ENCODE data around the gene NDUFA9.

NDUFA9 gene

DNA sequence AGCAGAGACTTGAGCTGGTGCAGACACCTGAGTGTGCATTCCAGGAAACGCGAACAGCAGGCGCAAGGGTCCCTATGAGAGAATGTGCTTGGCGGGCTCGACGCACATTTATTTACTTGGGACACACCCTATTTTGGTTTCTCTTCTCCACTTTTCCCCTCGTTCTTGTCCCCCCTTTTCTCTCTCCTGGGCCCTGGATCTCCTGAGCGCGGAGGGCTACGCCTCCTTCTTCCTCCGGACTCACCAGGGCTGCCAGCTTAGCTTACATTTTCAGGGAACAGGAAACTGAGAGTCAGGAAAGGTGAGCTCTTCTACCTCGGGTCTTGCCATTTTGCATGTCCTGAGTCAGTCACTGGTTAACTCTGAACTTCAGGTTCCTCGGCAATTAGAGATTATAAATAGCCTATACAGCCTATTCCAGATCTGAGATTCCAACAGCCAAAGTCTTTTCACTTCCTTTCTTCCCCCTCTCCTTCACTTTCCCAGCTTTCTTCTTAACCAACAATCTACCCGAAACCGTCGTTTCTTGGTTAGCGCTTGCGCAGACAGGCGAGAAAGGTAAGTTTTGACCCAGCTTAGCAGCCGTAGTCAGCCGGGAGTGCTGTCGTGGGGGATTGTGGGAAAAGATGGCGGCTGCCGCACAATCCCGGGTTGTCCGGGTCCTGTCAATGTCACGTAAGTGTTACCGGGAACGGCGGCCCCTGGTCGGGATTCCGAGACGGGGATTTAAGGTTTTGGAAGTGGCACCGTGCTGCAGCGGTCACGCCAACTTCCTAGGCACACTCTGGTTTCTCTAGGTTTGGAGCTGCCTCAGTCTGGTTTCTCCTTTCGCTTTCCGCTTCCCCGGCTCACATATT lies at the start of gene NDUFA9, which contains the start of gene AKAP3:
Gene NDUFA9 (plus strand): TSS at position 614 of the 857 bp plus-strand sequence. CDS start 13 bp downstream, at position 627.
Gene AKAP3 (minus strand): TSS at position 551 of the 857 bp plus-strand sequence. CDS start 10,855 bp downstream, outside the sequence.
- no peak for TF ChIP-seq GATA3 (IDR thresholded peaks at IDR 0.05; ENCODE audit: low read depth, low read length)
- no peak for TF ChIP-seq GATA2 (IDR thresholded peaks at IDR 0.05; ENCODE audit: low read depth, low read length)

DNA sequence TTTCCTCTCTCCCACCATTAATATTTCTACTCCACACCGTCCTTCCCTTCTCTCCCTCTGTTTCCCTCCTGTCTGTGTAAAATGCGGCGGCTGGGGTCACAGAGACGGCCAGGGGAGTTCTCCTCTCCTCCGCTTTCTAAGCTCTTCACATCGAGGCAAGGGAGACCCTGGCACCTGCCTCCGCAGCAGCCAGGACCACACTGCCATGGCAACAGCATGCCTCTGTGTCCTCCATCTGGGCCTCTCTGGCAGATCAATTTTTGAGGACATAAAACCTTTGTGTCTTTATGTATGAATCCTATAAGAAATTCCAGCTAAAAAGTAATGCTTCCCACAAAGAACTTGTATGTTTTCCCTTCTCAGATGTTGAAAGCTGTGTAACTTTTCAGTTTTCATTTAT lies 45.5 kb upstream of the NDUFA9 start:
- TF ChIP-seq GATA3 (IDR thresholded peaks at IDR 0.05; ENCODE audit: low read depth, low read length), result no peak

DNA sequence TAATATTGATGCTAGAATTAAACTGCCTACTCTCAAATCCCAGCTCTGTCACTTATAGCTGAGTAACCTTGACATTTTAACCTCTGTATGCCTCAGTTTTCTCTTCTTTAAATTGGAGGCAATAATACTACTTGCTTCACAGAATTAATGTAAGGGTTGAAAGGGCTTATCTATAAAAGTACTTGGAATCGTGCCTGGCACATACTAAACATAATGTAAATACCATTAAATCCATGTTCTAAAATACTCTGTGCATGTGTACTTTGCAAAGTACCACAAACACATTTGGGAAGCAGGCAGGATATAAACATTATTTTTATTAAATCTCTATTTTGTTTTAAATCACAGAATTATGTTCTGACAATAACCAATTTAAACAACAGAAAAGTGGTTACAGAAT lies 45.0 kb upstream of the NDUFA9 start:
- TF ChIP-seq GATA3 (IDR thresholded peaks at IDR 0.05; ENCODE audit: low read depth, low read length), result no peak
- TF ChIP-seq GATA2 (IDR thresholded peaks at IDR 0.05; ENCODE audit: low read depth, low read length), result no peak

DNA sequence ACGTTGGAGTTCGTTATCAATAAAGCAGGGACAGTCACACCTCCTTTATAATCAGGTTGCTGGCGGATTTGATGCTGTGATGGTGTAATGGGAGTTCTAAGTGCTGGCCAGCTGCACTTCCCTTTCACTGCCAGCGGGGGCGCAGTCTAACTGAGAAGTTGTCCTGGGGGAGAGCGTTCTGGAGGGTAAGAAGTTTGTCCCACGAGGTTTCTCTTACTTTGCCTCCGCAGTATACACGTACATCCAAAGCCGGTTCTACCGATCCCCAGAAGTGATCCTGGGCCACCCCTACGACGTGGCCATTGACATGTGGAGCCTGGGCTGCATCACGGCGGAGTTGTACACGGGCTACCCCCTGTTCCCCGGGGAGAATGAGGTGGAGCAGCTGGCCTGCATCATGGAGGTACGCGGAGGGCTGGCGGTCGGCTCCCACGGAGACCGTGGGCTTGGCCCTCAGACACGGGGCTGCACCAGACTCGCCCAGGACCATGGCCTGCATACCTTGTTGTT lies 44.2 kb upstream of the NDUFA9 start:
- TF ChIP-seq GATA2 (IDR thresholded peaks at IDR 0.05; ENCODE audit: low read depth, low read length), result no peak
- TF ChIP-seq GATA3 (IDR thresholded peaks at IDR 0.05; ENCODE audit: low read depth, low read length), result no peak

DNA sequence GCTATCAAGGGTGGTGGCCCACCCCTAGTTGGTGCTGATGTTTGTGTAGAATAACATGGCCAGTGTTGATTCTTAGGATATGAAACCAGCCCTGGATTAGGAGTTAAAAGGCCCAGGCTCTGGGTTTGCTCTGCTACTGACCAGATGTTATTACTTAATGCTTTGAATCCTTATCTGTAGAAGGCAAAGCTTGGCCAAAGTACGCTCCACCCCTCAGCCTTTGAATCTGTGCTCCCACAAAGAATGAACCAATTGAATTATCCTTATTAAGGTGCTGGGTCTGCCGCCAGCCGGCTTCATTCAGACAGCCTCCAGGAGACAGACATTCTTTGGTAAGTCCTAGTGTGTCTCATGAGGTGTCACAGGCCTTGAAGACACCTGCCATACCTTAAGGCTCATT lies 41.9 kb upstream of the NDUFA9 start:
- TF ChIP-seq GATA2 (IDR thresholded peaks at IDR 0.05; ENCODE audit: low read depth, low read length) (no peak), GATA3 (IDR thresholded peaks at IDR 0.05; ENCODE audit: low read depth, low read length) (no peak)

DNA sequence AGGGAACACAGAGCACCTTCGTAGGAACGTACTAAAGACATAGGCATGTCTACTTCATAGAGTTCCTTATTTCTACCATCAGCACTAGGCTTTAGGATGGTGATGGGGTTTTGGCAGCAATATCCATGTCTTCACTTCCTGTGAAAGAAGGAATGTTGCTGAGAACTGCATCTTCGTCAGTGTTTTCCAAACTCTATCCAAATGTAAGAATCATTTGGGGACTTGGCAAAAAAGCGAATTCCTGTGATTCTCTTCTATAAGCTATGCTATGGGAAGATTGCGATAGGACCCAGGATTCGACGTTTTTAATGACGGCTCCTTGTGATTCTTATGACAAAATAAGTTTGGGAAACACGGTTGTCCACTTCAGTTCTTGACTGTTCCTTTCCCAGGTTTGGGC lies 39.8 kb upstream of the NDUFA9 start:
- TF ChIP-seq GATA3 (IDR thresholded peaks at IDR 0.05; ENCODE audit: low read depth, low read length) (no peak), GATA2 (IDR thresholded peaks at IDR 0.05; ENCODE audit: low read depth, low read length) (no peak)

DNA sequence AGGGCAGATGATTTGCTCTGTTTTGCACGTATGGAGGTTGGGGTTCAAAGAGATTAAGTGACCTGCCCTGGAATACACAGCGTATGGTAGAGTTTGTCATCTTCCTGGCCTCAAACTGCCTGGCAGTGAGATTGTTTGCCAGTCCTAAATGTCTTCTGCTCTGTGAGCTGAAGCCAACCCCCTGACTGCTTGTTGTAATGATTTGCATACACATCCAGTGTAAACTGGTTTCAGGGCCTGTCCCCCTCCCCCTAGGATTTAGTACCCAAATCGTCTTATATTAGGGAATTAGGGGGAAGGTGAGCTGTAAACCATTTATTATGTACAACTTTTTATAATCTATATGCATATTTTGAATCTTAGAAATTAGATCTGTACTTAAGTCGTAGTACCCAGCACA lies 38.4 kb upstream of the NDUFA9 start:
- no peak for TF ChIP-seq GATA2 (IDR thresholded peaks at IDR 0.05; ENCODE audit: low read depth, low read length)
- no peak for TF ChIP-seq GATA3 (IDR thresholded peaks at IDR 0.05; ENCODE audit: low read depth, low read length)

DNA sequence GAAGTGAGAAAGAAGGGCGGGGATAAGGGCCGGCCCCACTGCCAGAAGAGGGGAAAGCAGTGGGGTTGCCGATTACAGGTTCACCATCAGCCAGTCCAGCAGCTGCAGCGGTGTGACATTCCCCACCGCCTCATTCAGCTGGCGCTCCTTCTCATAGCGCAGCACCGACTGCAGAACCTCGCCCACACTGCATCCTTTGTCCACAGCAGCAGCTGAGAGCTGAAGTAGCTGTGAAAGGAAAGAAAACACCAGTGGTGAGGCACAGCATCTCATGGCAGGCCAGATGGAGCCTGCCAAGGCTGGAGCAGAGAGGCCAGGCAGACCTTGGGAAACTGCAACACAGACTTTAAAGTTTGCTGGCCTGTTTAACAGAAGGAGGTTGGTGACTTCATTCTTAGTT lies 33.2 kb upstream of the NDUFA9 start:
- TF ChIP-seq GATA3 (IDR thresholded peaks at IDR 0.05; ENCODE audit: low read depth, low read length), result no peak
- TF ChIP-seq GATA2 (IDR thresholded peaks at IDR 0.05; ENCODE audit: low read depth, low read length), result no peak

DNA sequence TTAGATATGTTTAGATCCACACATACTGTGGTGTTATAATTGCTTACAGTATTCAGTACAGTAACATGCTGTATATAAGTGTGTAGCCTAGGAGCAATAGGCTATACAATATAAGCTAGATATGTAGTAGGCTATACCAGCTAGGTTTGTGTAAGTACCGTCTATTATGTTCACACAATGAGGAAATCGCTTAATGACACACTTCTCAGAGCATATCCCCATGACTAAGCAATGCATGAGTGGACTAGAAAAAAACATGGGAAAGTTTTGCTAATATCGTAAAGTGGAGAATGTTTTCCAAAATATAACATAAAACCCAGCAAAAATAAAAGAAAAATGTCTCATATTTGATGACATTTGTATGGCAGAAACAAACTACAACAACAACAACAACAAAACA lies 27.4 kb upstream of the NDUFA9 start:
- TF ChIP-seq GATA3 (IDR thresholded peaks at IDR 0.05; ENCODE audit: low read depth, low read length), result no peak
- no peak for TF ChIP-seq GATA2 (IDR thresholded peaks at IDR 0.05; ENCODE audit: low read depth, low read length)

DNA sequence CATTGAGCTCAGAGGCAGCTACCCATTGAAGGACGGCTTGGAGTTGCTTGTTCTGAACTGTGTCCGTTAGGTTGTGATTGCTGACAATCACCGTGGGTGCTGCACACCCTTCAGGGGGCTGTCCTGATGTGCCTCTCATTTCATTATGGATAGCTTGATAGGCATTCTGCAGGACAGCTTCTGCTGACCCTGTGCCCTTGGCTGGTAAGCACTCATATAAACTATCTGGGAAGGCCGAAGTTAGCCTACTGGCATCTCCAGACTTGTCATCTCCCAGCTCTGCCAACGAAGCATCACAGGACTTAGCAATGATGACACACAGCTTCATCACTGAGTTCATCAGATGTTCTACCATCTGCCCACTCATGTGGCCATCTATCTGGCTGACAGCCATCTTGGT lies 22.4 kb upstream of the NDUFA9 start:
- TF ChIP-seq GATA3 (IDR thresholded peaks at IDR 0.05; ENCODE audit: low read depth, low read length) (no peak), GATA2 (IDR thresholded peaks at IDR 0.05; ENCODE audit: low read depth, low read length) (no peak)

DNA sequence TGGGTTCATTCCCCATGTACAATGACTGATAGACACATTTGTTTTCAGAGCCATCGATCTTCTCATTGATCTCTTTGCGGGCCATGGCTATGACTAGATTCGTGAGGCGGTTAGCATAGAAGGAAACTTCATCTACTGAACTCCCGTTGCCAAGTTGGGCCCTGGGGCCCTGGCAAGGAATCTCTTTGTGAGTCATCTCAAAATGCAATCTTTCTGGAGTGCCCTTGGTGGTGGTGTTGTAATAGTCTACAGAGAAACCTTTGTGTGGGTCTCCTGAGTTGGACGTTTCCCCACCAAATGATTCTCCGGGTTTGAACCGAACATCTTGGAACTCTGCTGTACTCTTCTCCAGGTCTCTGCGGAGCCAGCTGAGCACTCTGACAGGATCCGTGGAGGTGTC lies 20.5 kb upstream of the NDUFA9 start:
- TF ChIP-seq GATA3 (IDR thresholded peaks at IDR 0.05; ENCODE audit: low read depth, low read length) (no peak), GATA2 (IDR thresholded peaks at IDR 0.05; ENCODE audit: low read depth, low read length) (no peak)

DNA sequence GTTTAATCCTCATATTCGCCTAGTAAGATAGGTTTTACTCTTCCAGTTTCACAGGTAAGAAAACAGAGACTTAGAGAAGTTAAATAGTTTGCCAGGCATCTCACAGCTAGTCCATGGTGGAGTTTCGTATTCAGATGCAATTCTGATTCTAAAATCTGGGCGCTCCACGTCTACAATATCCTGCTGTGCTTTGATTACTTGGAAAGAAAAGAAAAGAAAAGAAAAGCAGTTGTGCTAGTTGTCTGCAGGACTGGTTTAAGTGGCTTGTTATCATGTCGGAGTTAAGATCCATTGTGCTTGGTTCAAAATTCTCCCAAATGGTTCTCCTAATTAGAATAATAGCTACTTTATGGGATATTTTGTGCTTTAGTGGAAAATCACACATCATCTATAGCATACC lies 18.7 kb upstream of the NDUFA9 start:
- TF ChIP-seq GATA2 (IDR thresholded peaks at IDR 0.05; ENCODE audit: low read depth, low read length) (no peak), GATA3 (IDR thresholded peaks at IDR 0.05; ENCODE audit: low read depth, low read length) (no peak)

DNA sequence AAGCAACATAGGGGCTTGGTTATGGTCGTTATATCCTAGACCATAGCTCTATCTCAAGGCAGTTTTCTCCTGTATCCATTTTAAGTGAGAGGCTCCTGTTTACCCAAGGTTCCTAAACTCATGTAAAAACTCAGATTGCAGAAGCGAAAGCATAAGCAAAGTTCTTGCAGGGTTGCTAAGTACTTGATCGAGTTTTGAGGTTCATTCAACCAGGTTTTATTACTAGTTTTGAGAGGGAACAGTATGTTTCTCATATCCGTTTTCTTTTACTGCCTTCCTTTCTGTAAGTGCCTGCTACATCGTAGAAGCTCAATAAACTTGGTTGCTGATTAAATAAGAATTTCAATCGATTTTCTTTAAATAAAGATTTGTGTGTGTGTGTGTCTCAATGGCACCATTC lies 5.2 kb upstream of the NDUFA9 start:
- TF ChIP-seq GATA3 (IDR thresholded peaks at IDR 0.05; ENCODE audit: low read depth, low read length), result no peak
- no peak for TF ChIP-seq GATA2 (IDR thresholded peaks at IDR 0.05; ENCODE audit: low read depth, low read length)

DNA sequence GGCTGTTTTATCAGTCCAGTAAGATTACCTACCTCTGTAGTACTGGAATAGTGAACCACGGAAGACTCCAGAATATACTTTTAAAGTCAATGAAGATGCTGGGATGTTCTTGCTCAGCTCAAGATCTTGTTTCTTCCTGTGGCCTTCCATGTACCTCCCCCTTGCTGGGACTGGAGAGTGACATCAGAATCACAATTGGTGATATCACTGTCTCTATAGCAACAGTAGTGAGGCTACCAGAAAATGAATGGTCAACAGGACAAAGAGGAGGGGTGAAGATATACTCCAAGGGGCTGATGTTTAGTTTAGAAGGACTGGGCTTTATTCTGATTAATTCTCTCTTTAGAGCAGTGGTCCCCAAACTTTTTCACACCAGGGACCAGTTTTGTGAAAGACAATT lies 3.9 kb upstream of the NDUFA9 start:
- TF ChIP-seq GATA3 (IDR thresholded peaks at IDR 0.05; ENCODE audit: low read depth, low read length) (no peak), GATA2 (IDR thresholded peaks at IDR 0.05; ENCODE audit: low read depth, low read length) (no peak)

DNA sequence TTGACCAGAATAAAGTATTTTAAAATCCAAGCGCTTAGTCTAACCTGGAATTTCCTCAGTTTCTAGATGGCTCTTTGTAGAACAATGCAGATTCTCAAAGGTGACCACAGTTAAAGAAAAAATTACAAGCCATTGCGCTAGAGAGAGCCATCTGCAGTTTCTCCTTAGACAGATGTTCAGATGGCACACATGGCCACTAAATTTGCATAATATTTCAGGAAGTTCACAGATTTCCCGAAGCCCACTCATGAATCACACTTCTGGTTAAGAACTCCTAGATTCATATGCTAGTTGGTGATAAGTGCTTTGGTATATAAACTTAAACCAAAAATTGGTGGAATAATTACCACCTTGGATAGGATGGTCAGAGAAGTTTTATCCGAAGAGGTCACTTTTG lies 812 bp upstream of the NDUFA9 start:
- TF ChIP-seq GATA2 (IDR thresholded peaks at IDR 0.05; ENCODE audit: low read depth, low read length) (no peak), GATA3 (IDR thresholded peaks at IDR 0.05; ENCODE audit: low read depth, low read length) (no peak)

All from SH-SY5Y (cell line).